Central memory CD8-positive, alpha-beta T cell (primary cell): ENCODE results near the gene USP35.
A peak's percentile ranks its signal among the peaks of the same experiment; 100 is the strongest.
"Not testable (repeated sequence)": the region's sequence is repeated elsewhere in the genome, so short reads cannot be mapped to it uniquely, and the experiment has no call there.

ENCODE experiments used
- ATAC-seq: fragments of 150-1000 bp; cut with Tn5 transposase; replicated peaks from 2 replicates; pipeline ENCODE4 v1.10.0; 2022; ENCODE audit warnings: mild to moderate bottlenecking, moderate FRiP score, moderate number of reproducible peaks; ENCODE audit not compliant: poor library complexity, severe bottlenecking; ENCODE audit errors: extremely low read depth
- DNase-seq, 2 donors: peaks; one replicate each; pipeline ENCODE4 v3.0.0; 2021; ENCODE audit warnings: low spot score in 2 of 2
- H3K27ac Mint-ChIP-seq: one replicate; pipeline ENCODE4 v1.8.0; 2022; ENCODE audit warnings: low read depth, mild to moderate bottlenecking, moderate library complexity, mixed read lengths
- H3K27me3 Mint-ChIP-seq: one replicate; pipeline ENCODE4 v1.8.0; 2022; ENCODE audit warnings: mixed read lengths
- H3K36me3 Mint-ChIP-seq: one replicate; pipeline ENCODE4 v1.8.0; 2022; ENCODE audit warnings: mild to moderate bottlenecking, moderate library complexity, mixed read lengths; ENCODE audit not compliant: insufficient read depth
- H3K4me1 Mint-ChIP-seq: one replicate; pipeline ENCODE4 v1.8.0; 2022; ENCODE audit warnings: mixed read lengths
- H3K4me3 Mint-ChIP-seq: one replicate; pipeline ENCODE4 v1.8.0; 2022; ENCODE audit warnings: mild to moderate bottlenecking, moderate library complexity, mixed read lengths
- H3K9me3 Mint-ChIP-seq: one replicate; pipeline ENCODE4 v1.8.0; 2022; ENCODE audit warnings: mixed read lengths

Gene USP35

DNA sequence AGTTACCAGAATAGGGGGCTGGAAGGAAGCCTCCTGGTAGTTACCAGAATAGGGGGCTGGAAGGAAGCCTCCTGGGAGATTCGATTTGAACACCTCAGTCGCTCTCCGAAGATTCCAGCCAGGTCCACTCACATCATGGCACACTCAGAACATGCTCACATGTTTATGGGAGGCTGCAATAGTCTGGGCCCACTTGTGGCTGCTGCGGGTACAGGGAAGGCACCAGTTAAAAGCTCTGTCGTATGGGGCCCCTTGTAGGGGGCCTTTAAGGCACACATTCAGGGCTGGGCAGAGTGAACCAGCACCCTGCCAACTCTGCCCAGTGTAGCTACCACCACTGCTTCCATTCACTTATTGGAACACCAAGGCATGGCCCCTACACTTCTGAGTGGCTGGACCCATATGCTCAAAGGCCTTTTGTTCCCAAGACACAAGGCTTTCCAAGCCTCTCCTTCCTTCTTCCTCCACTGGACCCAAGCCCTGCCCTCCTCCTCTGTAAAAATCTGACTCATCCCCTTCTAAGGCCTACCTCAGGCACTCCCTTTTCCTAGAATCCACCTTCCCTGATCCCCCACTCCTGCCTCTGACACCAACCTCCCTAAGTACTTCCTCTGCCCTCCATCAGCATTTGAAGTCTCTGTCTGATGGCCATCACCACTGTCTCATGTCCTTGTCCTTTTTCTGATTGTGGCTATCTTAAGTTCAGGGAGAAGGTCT is 28.0 kb downstream of the USP35 start:
- peaks cover 14% of the 10 kb centered on the region for H3K36me3 Mint-ChIP-seq
- H3K4me1 Mint-ChIP-seq: peaks cover 10% of the 10 kb centered on the region
- no peak overlapping the region for H3K4me3 Mint-ChIP-seq
- no peak for DNase-seq
- no peaks in the 10 kb centered on the region for H3K27me3 Mint-ChIP-seq
- no peak for ATAC-seq
- no peak overlapping the region for H3K27ac Mint-ChIP-seq
- no peaks in the 10 kb centered on the region for H3K9me3 Mint-ChIP-seq

DNA sequence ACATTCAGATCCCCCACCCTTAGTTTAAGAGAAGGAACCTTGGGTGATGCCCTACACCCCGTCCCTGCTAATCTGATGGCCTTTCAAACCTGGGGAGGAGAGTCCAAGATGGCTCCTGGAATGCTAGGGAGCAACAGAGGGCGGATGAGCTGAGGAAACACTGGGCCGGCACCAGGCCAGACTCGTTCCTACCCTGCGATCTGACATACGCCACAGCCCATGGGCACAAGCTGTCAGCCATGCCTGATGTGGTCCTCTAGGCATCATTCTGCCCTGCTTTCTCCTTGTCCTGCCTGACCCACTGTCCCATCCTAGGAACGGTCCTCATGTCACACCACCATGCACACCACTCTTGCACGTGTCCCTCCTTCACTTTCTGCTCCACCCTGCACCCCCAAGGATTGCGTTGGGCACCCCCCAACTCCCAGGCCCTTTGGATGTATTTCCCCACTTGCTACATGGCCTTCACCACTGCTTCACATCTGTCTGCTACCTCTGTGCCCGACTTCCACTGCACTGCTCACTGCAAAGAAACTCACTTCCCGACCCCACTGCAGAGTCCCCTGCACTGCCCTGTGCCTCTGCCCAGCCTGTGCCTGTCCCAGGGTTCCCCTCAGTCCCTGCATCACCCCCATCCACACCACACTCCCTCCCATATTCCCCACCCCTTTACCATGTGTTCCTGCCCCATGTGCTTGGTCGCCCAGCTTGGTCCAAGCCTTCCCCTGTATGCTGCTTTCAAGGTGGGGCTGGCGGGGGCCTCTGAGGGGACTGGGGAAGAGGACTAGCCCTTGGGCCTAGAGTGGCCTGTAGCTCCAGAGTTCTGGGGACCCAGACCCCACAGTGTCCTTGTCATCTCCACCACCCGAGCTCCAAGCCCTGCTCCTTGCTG is 29.2 kb downstream of the USP35 start:
- H3K4me3 Mint-ChIP-seq: no peak overlapping the region
- DNase-seq: no peak
- H3K4me1 Mint-ChIP-seq: no peaks in the 10 kb centered on the region
- H3K27ac Mint-ChIP-seq: no peak overlapping the region
- H3K36me3 Mint-ChIP-seq: peaks cover 11% of the 10 kb centered on the region
- no peaks in the 10 kb centered on the region for H3K9me3 Mint-ChIP-seq
- no peak for ATAC-seq
- H3K27me3 Mint-ChIP-seq: no peaks in the 10 kb centered on the region

DNA sequence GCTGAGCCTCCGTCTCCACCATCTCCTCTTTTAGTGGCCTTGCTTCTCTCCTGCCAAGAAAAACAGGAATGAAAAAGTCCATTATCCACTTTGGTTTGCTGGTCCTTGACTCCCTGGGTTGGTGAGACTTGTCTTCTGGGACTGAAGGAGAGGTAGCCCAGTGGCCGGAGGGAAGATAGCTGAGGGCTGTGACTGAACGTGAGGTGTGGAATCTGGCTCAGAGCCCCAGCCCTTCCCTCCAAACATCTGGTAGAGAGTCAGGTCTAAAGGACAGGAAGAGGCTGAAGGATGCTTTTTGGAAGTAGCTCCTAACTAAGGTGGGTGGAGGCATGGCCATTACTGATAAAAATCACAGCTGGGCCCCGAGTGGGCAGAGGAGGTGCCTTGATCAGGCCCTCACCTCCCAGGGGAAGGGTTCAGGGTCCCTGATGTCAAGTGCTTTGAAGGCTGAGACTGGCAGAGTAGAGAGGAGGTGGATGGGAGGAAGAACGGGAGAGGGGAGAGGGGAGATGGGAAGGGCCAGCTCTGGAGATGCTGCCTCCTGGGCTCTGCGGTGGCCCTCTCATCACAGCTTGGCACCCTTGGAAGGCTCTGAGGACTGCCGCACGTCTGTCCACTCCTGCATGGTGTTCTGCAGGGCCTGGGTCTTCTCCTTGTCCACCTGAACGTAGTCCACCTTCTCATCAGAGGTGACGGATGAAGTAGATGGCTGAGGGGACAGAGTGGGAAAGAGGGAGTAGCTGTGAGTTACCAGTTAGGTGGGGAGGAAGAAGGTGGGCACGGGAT is 30.2 kb downstream of the USP35 start:
- Mint-ChIP-seq H3K9me3 (no peaks in the 10 kb centered on the region), H3K27ac (no peak overlapping the region), H3K36me3 (peaks cover 8% of the 10 kb centered on the region), H3K27me3 (no peaks in the 10 kb centered on the region), H3K4me1 (no peaks in the 10 kb centered on the region), H3K4me3 (no peak overlapping the region)
- ATAC-seq (no peak), DNase-seq (no peak)

DNA sequence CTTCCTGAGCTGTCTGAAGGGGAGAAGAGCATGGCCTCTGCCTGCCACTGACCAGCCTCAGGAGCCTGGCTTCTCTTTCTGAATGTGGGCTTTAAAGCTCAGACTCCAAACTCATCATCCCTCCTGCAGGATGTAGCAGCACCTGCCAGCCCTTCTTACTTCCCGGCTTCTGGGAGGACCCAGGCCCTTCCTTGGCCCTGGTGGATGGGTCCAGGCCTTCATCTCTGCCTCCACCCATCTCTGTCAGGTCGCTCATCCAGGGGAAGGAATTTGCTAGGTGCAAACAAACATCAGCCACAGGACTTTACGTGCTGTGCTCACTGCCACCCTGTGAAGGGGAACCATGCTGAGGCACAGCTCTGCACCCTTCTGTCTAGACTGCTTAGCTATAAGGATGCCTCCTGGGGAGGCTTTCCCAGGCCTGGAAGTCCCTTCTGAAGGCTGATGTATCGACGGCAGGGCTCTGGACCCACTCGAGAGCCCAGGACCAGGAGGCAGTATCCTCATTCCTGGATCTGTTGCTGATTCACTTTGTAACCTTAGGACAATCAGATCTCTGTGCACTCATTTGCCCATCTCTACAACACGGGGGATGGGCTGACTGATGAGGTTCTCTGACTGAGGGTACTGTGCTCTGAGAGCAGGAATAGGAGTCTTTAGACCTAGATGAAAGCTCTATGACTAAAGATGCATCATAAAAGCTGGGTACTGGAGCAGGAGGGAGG is 30.9 kb downstream of the USP35 start:
- no peaks in the 10 kb centered on the region for H3K9me3 Mint-ChIP-seq
- H3K27me3 Mint-ChIP-seq: no peaks in the 10 kb centered on the region
- DNase-seq (no peak), ATAC-seq (no peak)
- H3K4me3 Mint-ChIP-seq: no peak overlapping the region
- H3K4me1 Mint-ChIP-seq: no peaks in the 10 kb centered on the region
- H3K36me3 Mint-ChIP-seq: peaks cover 7% of the 10 kb centered on the region
- H3K27ac Mint-ChIP-seq: no peak overlapping the region

DNA sequence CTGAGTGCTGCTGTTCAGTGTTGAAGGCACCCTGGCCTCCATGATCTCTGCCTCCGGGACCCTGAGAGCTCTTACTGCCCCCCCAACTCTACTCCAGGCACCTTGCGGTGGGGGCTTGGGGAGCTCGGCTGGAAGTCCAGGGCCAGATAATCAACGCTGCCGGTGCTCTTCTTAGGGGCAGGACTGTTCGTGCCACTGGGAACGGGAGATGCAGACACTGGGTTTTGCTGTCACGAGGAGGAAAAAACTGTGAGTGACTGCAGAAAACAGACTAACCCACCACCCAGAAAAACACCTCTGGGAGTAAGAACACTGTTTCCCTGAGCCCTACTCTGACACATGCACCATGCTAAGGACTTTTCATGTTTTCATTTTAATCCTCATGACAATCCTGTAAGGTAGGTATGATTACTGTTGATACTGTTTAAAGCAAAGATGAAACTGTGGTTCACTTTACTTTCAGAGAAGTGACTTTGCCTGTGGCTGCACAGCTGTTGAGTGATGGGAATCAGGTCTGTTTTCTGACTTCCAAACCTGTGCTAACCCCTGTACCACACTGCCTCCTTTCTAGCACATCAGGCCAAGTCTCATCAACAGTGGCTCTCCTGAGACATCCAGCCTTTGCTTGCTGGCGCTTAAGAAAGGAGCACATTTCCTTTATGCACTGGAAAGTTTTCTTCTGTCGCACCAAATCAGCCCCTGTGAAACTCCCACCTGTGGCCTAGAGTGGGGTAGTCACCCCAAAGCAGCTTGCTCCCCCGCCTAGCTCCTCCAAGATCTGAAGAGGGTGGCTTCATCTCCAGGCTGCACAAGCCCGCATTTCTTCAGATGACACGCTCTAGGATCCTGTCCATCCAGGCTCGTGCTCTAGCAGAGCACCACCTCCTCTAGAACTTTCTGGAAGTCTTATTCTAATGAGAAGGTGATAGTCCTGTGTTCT is 31.8 kb downstream of the USP35 start:
- Mint-ChIP-seq H3K27ac (no peak overlapping the region), H3K4me1 (no peaks in the 10 kb centered on the region), H3K9me3 (no peaks in the 10 kb centered on the region), H3K27me3 (no peaks in the 10 kb centered on the region), H3K36me3 (peaks cover 6% of the 10 kb centered on the region), H3K4me3 (no peak overlapping the region)
- DNase-seq (no peak), ATAC-seq (no peak)

DNA sequence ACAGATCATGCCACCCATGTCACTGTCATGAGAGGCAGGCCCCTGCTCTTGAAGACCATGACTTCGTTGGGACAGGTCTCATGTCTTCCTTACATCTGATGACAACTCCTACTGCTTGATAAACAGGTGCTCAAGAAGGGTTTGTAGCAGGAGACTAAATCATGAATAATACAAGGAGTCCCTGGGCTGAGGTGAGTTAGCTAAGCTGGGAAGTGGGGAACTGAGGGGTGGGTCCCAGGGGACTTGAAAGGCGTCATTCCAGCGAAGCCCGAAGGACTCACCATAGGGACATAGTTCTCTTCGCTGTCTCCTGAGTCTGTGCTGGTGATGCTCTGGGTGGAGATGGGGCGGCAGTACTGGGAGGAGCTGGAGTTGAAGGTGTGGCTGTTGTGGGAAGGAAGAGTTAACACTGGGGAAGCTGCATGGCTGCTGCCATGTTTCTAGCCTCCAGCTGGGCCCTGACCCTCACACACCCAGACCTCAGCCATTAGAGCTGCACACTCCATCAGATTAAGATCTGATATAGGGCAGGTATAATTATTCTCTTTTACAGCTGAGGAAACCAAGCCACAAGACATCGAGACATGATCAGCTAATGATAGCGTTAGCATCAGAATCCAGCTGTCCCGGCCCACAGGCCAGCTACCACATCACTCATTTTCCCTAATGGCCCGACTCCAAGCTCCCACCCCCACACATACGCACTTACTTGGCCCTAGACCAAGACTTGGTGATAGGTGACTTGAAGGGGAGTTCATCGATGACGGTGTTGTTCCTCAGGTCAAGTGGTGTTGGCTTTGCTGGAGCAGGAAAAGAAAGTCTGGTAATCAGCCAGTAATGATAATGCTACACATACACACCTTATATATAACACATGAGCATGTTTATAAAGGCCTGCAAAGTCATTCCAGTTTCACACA is 32.9 kb downstream of the USP35 start:
- H3K36me3 Mint-ChIP-seq: peaks cover 4% of the 10 kb centered on the region

DNA sequence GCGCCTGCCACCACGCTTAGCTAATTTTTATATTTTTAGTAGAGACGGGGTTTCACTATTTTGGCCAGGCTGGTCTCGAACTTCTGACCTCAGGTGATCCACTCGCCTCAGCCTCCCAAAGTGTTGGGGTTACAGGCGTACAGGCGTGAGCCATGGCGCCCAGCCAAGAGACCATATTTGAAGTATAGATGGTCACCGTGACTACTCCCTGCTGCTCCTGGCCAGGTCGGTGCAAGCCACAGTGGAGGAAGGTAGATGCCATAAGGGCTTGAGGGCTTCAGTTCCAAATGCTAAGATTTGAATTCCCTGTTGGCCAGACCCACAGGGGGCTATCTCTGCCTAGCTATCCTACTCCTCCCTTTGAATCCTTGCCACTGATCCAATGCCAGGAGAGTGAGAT is 34.0 kb downstream of the USP35 start:
- not testable (repeated sequence) for H3K27me3 Mint-ChIP-seq, DNase-seq

More for the DNA sequence above, 32.9 kb downstream of the USP35 start:
- DNase-seq (no peak), ATAC-seq (no peak)
- H3K27ac Mint-ChIP-seq: no peak overlapping the region
- H3K4me3 Mint-ChIP-seq: no peak overlapping the region
- H3K27me3 Mint-ChIP-seq: no peaks in the 10 kb centered on the region
- H3K4me1 Mint-ChIP-seq: no peaks in the 10 kb centered on the region
- H3K9me3 Mint-ChIP-seq: no peaks in the 10 kb centered on the region

DNA sequence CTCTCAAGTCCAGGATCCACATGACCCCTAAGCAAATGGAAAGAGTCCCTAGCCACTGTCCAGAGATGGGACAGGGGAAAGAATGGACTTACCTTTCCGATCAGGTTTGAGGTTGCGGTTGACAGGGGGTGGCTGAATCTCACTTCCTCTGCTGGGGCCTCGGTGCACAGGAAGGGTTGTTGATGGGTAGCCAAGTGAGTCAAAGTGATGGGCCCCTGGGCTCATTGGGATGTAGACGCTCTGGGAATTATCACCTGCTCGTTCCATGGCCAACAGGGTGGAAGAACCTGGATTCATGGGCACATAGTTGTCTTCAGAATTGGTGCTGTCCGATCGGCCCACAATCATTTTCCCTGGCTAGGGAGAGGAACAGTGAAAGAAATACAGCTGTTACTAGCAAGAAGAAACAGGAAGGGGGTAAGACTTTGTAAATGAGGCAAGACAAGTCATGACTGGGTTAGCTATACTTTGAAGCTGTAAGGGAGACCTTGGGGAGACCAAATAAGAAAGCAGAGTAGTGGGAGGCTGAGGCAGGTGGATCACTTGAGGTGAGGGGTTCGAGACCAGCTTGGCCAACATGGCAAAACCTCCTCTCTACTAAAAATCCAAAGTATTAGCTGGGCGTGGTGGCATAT is 34.7 kb downstream of the USP35 start:
- H3K4me1 Mint-ChIP-seq: no peaks in the 10 kb centered on the region
- no peaks in the 10 kb centered on the region for H3K27me3 Mint-ChIP-seq
- H3K4me3 Mint-ChIP-seq: no peak overlapping the region
- DNase-seq (no peak), ATAC-seq (no peak)
- H3K9me3 Mint-ChIP-seq: no peaks in the 10 kb centered on the region
- peak overlapping the region; percentile 50 for H3K27ac Mint-ChIP-seq
- peaks cover 2% of the 10 kb centered on the region for H3K36me3 Mint-ChIP-seq

More for the DNA sequence above, 34.0 kb downstream of the USP35 start:
- H3K4me1 Mint-ChIP-seq, H3K36me3 Mint-ChIP-seq, H3K9me3 Mint-ChIP-seq, H3K27ac Mint-ChIP-seq, H3K4me3 Mint-ChIP-seq, ATAC-seq: not testable (repeated sequence)

DNA sequence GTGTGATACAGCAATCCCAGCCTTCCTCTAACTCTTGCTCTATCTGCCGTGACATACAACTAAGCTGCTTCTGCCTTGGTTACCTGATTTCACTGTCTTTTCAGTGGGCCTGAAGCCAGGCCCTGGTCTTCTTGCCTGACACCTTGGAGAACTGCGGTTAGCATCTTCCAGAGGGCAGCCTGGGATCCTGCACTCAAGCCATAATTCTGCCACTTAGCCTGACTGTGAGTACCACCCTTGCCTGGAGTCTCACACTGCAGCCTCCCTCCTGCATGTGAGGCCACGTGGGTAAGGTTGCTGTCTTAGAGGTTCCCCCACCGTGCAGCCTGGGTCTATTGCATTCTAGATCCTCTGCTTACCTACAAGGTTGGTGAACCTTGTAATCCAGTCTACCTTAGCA is 35.8 kb downstream of the USP35 start:
- no peak for ATAC-seq
- H3K4me3 Mint-ChIP-seq: no peak overlapping the region
- H3K36me3 Mint-ChIP-seq: peaks cover 2% of the 10 kb centered on the region
- H3K4me1 Mint-ChIP-seq: no peaks in the 10 kb centered on the region
- H3K9me3 Mint-ChIP-seq: no peaks in the 10 kb centered on the region
- H3K27ac Mint-ChIP-seq: no peak overlapping the region
- DNase-seq: no peak
- H3K27me3 Mint-ChIP-seq: no peaks in the 10 kb centered on the region

DNA sequence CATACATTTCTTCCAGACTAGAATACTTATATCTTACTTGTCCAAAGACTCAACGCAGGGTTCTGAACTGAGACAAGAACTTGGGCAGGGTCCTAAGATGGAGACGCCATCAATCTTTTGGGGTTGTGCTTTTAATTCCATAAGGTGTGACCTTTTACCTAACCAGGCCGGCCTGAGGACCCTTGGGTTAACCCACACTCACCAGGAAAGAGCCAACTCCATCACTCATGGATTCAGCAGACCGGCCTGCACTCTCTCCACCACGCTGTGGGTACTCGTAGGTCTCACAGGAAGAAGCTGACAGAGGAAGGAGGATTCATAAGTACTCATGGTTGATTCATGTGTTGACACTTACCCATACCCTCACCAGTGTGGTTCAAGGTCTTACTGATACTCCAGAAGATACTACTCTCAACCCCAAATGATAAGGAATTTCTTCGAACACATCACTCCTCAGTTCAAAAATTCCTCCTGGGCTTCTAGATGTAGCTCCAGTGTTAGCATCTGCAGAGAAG is 36.2 kb downstream of the USP35 start:
- no peaks in the 10 kb centered on the region for H3K36me3 Mint-ChIP-seq
- H3K27me3 Mint-ChIP-seq: no peaks in the 10 kb centered on the region
- H3K27ac Mint-ChIP-seq: peak overlapping the region; percentile 4
- DNase-seq (no peak), ATAC-seq (no peak)
- no peak overlapping the region for H3K4me3 Mint-ChIP-seq
- H3K4me1 Mint-ChIP-seq: no peaks in the 10 kb centered on the region
- H3K9me3 Mint-ChIP-seq: no peaks in the 10 kb centered on the region
